ENCODE data around the gene MRAS.

MRAS gene

GRCh38 chr3:138440121-138440521 lies 91.7 kb downstream of the MRAS start:
- no peak for DNase-seq (ENCODE audit: low read depth)
- TF ChIP-seq CTCF (conservative IDR thresholded peaks at IDR 0.05; ENCODE audit: control insufficient read depth, insufficient read depth, low read depth, low read length), result no peak
- no peak overlapping the region for H3K4me3 ChIP-seq (ENCODE audit: control insufficient read depth, low read depth, low read length)

GRCh38 chr3:138440596-138440995 lies 92.2 kb downstream of the MRAS start:
- no peak overlapping the region for H3K4me3 ChIP-seq (ENCODE audit: control insufficient read depth, low read depth, low read length)
- TF ChIP-seq CTCF (conservative IDR thresholded peaks at IDR 0.05; ENCODE audit: control insufficient read depth, insufficient read depth, low read depth, low read length), result no peak
- peak; percentile 80 for DNase-seq (ENCODE audit: low read depth)

- no peak for DNase-seq (ENCODE audit: low read depth)
- no peak overlapping the region for H3K4me3 ChIP-seq (ENCODE audit: control insufficient read depth, low read depth, low read length)
- no peak for TF ChIP-seq CTCF (conservative IDR thresholded peaks at IDR 0.05; ENCODE audit: control insufficient read depth, insufficient read depth, low read depth, low read length)
These were observed 92.9 kb downstream of the MRAS start for GRCh38 chr3:138441256-138441655.

- H3K4me3 ChIP-seq (ENCODE audit: control insufficient read depth, low read depth, low read length), result no peak overlapping the region
These were observed 93.4 kb downstream of the MRAS start for GRCh38 chr3:138441742-138442141.

GRCh38 chr3:138442433-138442832 lies 94.1 kb downstream of the MRAS start:
- H3K4me3 ChIP-seq (ENCODE audit: control insufficient read depth, low read depth, low read length), result no peak overlapping the region
- TF ChIP-seq CTCF (conservative IDR thresholded peaks at IDR 0.05; ENCODE audit: control insufficient read depth, insufficient read depth, low read depth, low read length), result no peak
- peak; percentile 64 for DNase-seq (ENCODE audit: low read depth)

More at GRCh38 chr3:138441742-138442141, 93.4 kb downstream of the MRAS start:
- DNase-seq (ENCODE audit: low read depth), result peak; percentile 57
- no peak for TF ChIP-seq CTCF (conservative IDR thresholded peaks at IDR 0.05; ENCODE audit: control insufficient read depth, insufficient read depth, low read depth, low read length)

- DNase-seq (ENCODE audit: low read depth), result no peak
- no peak overlapping the region for H3K4me3 ChIP-seq (ENCODE audit: control insufficient read depth, low read depth, low read length)
- no peak for TF ChIP-seq CTCF (conservative IDR thresholded peaks at IDR 0.05; ENCODE audit: control insufficient read depth, insufficient read depth, low read depth, low read length)
These were observed 94.7 kb downstream of the MRAS start for GRCh38 chr3:138443091-138443490.

All from fibroblast of mammary gland (primary cell).